ENCODE data around the gene NLRP2B. TPM values are rescaled to one million over a fixed set of nuclear protein-coding genes. Genes with fewer than 3 reads are reported as not detected.
"Not testable (repeated sequence)": the region's sequence is repeated elsewhere in the genome, so short reads cannot be mapped to it uniquely, and the experiment has no call there.

Gene NLRP2B
- total RNA-seq, 1 experiment from 2014 or later: not detected

DNA sequence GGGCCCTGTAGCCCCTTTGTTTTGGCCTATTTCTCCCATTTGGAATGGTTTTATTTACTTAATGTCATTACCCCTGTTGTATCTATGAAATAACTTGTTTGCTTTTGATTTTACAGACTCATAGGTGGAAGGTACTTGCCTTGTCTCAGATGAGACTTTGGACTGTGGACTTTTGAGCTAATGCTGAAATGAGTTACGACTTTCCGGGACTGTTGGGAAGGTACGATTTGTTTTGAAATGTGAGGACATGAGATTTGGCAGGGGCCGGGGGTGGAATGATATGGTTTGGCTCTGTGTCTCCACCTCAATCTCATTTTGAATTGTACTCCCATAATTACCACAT lies 39.4 kb downstream of the NLRP2B start:
- H3K4me3 Mint-ChIP-seq (ENCODE audit: unreplicated experiment): no peak overlapping the region
- no peak overlapping the region for H3K4me3 ChIP-seq (ENCODE audit: low read depth, low read length)
- no peaks in the 10 kb centered on the region for H3K36me3 ChIP-seq (ENCODE audit: control insufficient read depth, insufficient read depth, low read length)
- intact Hi-C loops (cut with micrococcal nuclease; ENCODE audit: unreplicated experiment): no loop called here
- no peaks in the 10 kb centered on the region for H3K36me3 Mint-ChIP-seq (ENCODE audit: insufficient read depth, unreplicated experiment)
- H3K9me3 Mint-ChIP-seq (ENCODE audit: unreplicated experiment): no peaks in the 10 kb centered on the region
- POLR2A ChIA-PET: no interaction called here
- no peaks in the 10 kb centered on the region for H3K9me3 ChIP-seq
- BruUV-seq (replicated peaks): no TSS peak
- no peaks in the 10 kb centered on the region for H3K27me3 Mint-ChIP-seq (ENCODE audit: insufficient read depth, unreplicated experiment)
- CTCF ChIA-PET: no interaction called here
- H3K27ac Mint-ChIP-seq (ENCODE audit: unreplicated experiment): peak overlapping the region; percentile 64
- no peaks in the 10 kb centered on the region for H3K27me3 ChIP-seq (replicated peaks; ENCODE audit: control insufficient read depth, insufficient read depth, low read length)
- no peak for TF ChIP-seq CTCF (IDR thresholded peaks at IDR 0.05; ENCODE audit: insufficient read depth in 1 of 2, low read depth in 1 of 2, low read length in 1 of 2, severe bottlenecking in 1 of 2, unreplicated experiment in 1 of 2)
- no peaks in the 10 kb centered on the region for H3K4me1 ChIP-seq
- DNase-seq: no peak
- H3K4me1 Mint-ChIP-seq (ENCODE audit: low read depth, unreplicated experiment): peaks cover 6% of the 10 kb centered on the region

DNA sequence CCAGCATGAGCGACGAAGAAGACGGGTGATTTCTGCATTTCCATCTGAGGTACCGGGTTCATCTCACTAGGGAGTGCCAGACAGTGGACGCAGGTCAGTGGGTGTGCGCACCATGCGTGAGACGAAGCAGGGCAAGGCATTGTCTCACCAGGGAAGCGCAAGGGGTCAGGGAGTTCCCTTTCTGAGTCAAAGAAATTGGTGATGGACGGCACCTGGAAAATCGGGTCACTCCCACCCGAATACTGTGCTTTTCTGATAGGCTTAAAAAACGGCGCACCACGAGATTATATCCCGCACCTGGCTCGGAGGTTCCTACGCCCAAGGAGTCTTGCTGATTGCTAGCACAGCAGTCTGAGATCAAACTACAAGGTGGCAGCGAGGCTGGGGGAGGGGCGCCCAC lies 50.6 kb downstream of the NLRP2B start:
- intact Hi-C loops (cut with micrococcal nuclease; ENCODE audit: unreplicated experiment); H3K4me1 ChIP-seq; CTCF ChIA-PET; H3K36me3 ChIP-seq (ENCODE audit: control insufficient read depth, insufficient read depth, low read length); H3K9me3 ChIP-seq; H3K36me3 Mint-ChIP-seq (ENCODE audit: insufficient read depth, unreplicated experiment); H3K4me3 Mint-ChIP-seq (ENCODE audit: unreplicated experiment); H3K4me3 ChIP-seq (ENCODE audit: low read depth, low read length); DNase-seq; POLR2A ChIA-PET; H3K27me3 Mint-ChIP-seq (ENCODE audit: insufficient read depth, unreplicated experiment); H3K4me1 Mint-ChIP-seq (ENCODE audit: low read depth, unreplicated experiment); H3K27me3 ChIP-seq (replicated peaks; ENCODE audit: control insufficient read depth, insufficient read depth, low read length); BruUV-seq (replicated peaks); H3K27ac Mint-ChIP-seq (ENCODE audit: unreplicated experiment): not testable (repeated sequence)
- H3K9me3 Mint-ChIP-seq (ENCODE audit: unreplicated experiment): peaks cover 24% of the 10 kb centered on the region

Other genes with a start within 250 kb of the NLRP2B start
- 6.5 and 8.3 TPM in 2 replicates for gene ZXDB, start 88.2 kb downstream of the NLRP2B start, total RNA-seq (2022)
- 1.8 and 2.4 TPM in 2 replicates for gene ZXDA, start 230.2 kb upstream of the NLRP2B start, total RNA-seq (2022)

All from Caco-2 (cell line).